ENCODE measurements around the gene AFMID. TPM values are rescaled to one million over a fixed set of nuclear protein-coding genes. Genes with fewer than 3 reads are reported as not detected.

AFMID gene
- total RNA-seq, 1 donor from 2014 or later, result 15.4 TPM

GRCh38 chr17:78240012-78240655 is 53.0 kb downstream of the AFMID start:
- H3K27me3 Mint-ChIP-seq, result no peaks in the 10 kb centered on the region
- H3K4me3 Mint-ChIP-seq, result no peak overlapping the region
- H3K36me3 Mint-ChIP-seq (ENCODE audit: low read depth), result no peaks in the 10 kb centered on the region
- ChIA-PET POLR2A (no interaction called here), CTCF (no interaction called here)
- no peak overlapping the region for H3K27ac Mint-ChIP-seq
- DNase-seq, result no peak
- peaks cover 42% of the 10 kb centered on the region for H3K4me1 Mint-ChIP-seq
- TF ChIP-seq, protein P1, sequence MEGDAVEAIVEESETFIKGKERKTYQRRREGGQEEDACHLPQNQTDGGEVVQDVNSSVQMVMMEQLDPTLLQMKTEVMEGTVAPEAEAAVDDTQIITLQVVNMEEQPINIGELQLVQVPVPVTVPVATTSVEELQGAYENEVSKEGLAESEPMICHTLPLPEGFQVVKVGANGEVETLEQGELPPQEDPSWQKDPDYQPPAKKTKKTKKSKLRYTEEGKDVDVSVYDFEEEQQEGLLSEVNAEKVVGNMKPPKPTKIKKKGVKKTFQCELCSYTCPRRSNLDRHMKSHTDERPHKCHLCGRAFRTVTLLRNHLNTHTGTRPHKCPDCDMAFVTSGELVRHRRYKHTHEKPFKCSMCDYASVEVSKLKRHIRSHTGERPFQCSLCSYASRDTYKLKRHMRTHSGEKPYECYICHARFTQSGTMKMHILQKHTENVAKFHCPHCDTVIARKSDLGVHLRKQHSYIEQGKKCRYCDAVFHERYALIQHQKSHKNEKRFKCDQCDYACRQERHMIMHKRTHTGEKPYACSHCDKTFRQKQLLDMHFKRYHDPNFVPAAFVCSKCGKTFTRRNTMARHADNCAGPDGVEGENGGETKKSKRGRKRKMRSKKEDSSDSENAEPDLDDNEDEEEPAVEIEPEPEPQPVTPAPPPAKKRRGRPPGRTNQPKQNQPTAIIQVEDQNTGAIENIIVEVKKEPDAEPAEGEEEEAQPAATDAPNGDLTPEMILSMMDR (IDR thresholded peaks at IDR 0.05), result no peak
- no peaks in the 10 kb centered on the region for H3K9me3 Mint-ChIP-seq
- intact Hi-C loops (cut with micrococcal nuclease), result no loop called here
- no peak for ATAC-seq (ENCODE audit: low read depth)

GRCh38 chr17:78240839-78241238 is 53.7 kb downstream of the AFMID start:
- no peaks in the 10 kb centered on the region for H3K9me3 Mint-ChIP-seq
- POLR2A ChIA-PET, result no interaction called here
- H3K4me1 Mint-ChIP-seq, result peaks cover 42% of the 10 kb centered on the region
- intact Hi-C loops (cut with micrococcal nuclease), result no loop called here
- H3K27me3 Mint-ChIP-seq, result no peaks in the 10 kb centered on the region
- no peak overlapping the region for H3K4me3 Mint-ChIP-seq
- no peak overlapping the region for H3K27ac Mint-ChIP-seq
- DNase-seq (no peak), ATAC-seq (ENCODE audit: low read depth) (no peak)
- TF ChIP-seq, protein P1 (IDR thresholded peaks at IDR 0.05), result no peak
- CTCF ChIA-PET, result no interaction called here
- no peaks in the 10 kb centered on the region for H3K36me3 Mint-ChIP-seq (ENCODE audit: low read depth)

DNA sequence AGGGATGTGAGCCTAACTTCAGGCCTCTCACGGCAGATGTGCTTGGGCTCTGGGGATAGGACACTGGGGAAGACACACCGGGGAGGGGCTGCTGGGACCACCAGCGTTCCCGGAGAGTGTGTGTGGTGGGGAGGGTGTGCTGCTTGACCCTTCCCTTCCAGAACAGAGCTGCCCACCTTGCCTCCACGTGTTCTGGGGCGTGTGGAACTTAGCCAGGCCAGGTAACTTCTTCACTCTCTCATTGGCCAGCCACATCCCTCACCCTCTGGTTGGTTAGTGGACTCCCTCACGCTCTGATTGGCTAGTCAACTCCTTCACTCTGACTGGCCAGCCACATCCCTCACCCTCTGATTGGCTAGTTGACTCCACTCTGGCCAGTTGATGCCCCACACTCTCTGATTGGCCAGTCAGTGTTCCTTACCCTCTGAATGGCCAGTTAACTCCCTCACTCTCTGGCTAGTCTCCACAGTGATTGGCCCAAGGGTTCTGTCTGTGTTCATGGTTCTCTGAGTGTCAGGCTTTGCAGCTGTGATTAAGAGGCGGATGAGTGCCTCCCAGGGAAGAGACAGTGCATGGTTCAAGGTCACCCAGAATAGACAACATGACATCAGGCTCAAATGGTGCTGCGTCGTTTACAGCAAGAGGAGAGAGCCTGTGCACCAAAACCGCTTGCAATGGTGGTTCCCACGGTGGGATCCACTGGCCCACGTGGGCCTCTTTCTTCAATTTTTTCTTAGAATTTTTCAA is 54.3 kb downstream of the AFMID start:
- Mint-ChIP-seq H3K27ac (peak overlapping the region; percentile 86), H3K36me3 (ENCODE audit: low read depth) (no peaks in the 10 kb centered on the region)
- no peak for ATAC-seq (ENCODE audit: low read depth)

GRCh38 chr17:78242024-78242742 is 55.0 kb downstream of the AFMID start:
- TF ChIP-seq, protein P1 (IDR thresholded peaks at IDR 0.05), result no peak
- Mint-ChIP-seq H3K4me3 (peak overlapping the region; percentile 28), H3K36me3 (ENCODE audit: low read depth) (no peaks in the 10 kb centered on the region), H3K27me3 (no peaks in the 10 kb centered on the region), H3K9me3 (no peaks in the 10 kb centered on the region), H3K27ac (peak overlapping the region; percentile 86), H3K4me1 (peaks cover 42% of the 10 kb centered on the region)
- ATAC-seq (ENCODE audit: low read depth) (peak; percentile 81), DNase-seq (no peak)
- intact Hi-C loops (cut with micrococcal nuclease), result loop anchor here (1.0 kb wide), 1 partner anchor 9 kb away; no protein-coding TSS in a partner anchor
- ChIA-PET CTCF (interaction anchor here (1.2 kb wide), 1 partner anchor 9 kb away, joined by 11 read pairs; no protein-coding TSS in a partner anchor), POLR2A (interaction anchor here (0.5 to 2.1 kb wide), 12 partner anchors 8 to 1277 kb away, joined by 3 to 13 read pairs (median 3); no protein-coding TSS in a partner anchor)

More for the DNA sequence above, 54.3 kb downstream of the AFMID start:
- POLR2A ChIA-PET, result interaction anchor here (1.0 to 2.1 kb wide), 4 partner anchors 11 to 118 kb away, joined by 3 to 13 read pairs (median 5); no protein-coding TSS in a partner anchor
- DNase-seq, result no peak
- intact Hi-C loops (cut with micrococcal nuclease), result loop anchor here (1.0 kb wide), 1 partner anchor 10 kb away; no protein-coding TSS in a partner anchor
- H3K4me3 Mint-ChIP-seq, result no peak overlapping the region
- no peaks in the 10 kb centered on the region for H3K9me3 Mint-ChIP-seq
- H3K27me3 Mint-ChIP-seq, result no peaks in the 10 kb centered on the region
- CTCF ChIA-PET, result interaction anchor here (1.2 kb wide), 1 partner anchor 10 kb away, joined by 11 read pairs; no protein-coding TSS in a partner anchor
- TF ChIP-seq, protein P1 (IDR thresholded peaks at IDR 0.05), result no peak
- H3K4me1 Mint-ChIP-seq, result peaks cover 42% of the 10 kb centered on the region
